Hepatocyte (in vitro differentiated cells): ENCODE results near the gene PTPRN2.

Experiments
- EZH2 ChIP-seq: fragments of 200-600 bp; sonication (generic); IDR thresholded peaks from 2 replicates; pipeline ENCODE4 v1.6.1; 2016; ENCODE audit warnings: antibody characterized with exemption, mild to moderate bottlenecking, borderline replicate concordance
- TF ChIP-seq, protein P1 (sequence below): fragments of 200-600 bp; sonication (generic); IDR thresholded peaks from 2 replicates; pipeline ENCODE4 v1.5.1; 2016; ENCODE audit warnings: antibody characterized with exemption, mild to moderate bottlenecking; ENCODE audit not compliant: poor library complexity

DNA sequence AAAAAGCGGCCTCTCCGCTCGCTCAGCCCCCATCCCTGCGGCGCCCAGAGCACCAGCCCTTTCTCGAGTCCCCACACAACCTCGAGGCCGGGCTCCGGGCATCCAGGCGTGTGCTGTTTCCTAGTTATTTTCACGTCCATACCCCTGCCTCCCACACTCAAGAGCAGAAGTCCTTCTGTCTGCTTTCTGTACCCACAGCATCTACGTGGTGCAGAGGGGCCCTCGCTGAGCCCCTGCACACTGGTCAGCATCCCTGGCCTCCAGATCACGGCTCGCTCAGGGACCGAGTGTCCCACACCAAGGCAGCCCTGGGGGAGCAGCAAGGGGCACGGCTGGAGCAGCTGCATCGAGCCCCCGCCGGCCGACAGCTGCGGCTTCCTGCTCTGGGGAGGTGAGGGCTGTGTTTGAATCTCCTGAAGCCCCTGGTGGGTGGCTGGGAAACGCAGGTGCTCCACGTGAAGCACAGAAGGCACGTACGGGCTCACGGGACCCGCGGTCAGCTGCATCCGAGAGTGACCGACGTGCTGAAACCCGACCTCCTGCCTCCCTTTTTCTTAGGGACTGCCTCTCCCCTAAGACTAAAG is 917.8 kb downstream of the PTPRN2 start:
- TF ChIP-seq, protein P1, sequence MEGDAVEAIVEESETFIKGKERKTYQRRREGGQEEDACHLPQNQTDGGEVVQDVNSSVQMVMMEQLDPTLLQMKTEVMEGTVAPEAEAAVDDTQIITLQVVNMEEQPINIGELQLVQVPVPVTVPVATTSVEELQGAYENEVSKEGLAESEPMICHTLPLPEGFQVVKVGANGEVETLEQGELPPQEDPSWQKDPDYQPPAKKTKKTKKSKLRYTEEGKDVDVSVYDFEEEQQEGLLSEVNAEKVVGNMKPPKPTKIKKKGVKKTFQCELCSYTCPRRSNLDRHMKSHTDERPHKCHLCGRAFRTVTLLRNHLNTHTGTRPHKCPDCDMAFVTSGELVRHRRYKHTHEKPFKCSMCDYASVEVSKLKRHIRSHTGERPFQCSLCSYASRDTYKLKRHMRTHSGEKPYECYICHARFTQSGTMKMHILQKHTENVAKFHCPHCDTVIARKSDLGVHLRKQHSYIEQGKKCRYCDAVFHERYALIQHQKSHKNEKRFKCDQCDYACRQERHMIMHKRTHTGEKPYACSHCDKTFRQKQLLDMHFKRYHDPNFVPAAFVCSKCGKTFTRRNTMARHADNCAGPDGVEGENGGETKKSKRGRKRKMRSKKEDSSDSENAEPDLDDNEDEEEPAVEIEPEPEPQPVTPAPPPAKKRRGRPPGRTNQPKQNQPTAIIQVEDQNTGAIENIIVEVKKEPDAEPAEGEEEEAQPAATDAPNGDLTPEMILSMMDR, result no peak
- no peak for TF ChIP-seq EZH2
